H1 (cell line): ENCODE data around the gene NAE1. TPM values are rescaled to one million over a fixed set of nuclear protein-coding genes. Genes with fewer than 3 reads are reported as not detected.
"Not testable (repeated sequence)": the region's sequence is repeated elsewhere in the genome, so short reads cannot be mapped to it uniquely, and the experiment has no call there.

ENCODE experiments used
- CTCF ChIA-PET: fragments of 300-600 bp; sonication (Branson Sonifier 250); formaldehyde crosslinking; loops from one replicate; lab custom pipeline; 2021; ENCODE audit not compliant: partially characterized antibody; lab: Charles Lee
- POLR2A ChIA-PET: fragments of 300-600 bp; sonication (Branson Sonifier 250); formaldehyde crosslinking; loops from one replicate; lab custom pipeline; 2021; ENCODE audit warnings: inconsistent platforms; ENCODE audit not compliant: partially characterized antibody; lab: Charles Lee
- DNase-seq, 2 experiments: peaks; one replicate each; pipeline versions ENCODE4 v3.0.0 to v3.0.0-alpha.2; 2010 to 2022; ENCODE audit warnings: low spot score in 2 of 2, low read depth in 1 of 2, mixed read lengths in 1 of 2
- FAIRE-seq: peaks from 2 replicates; lab custom pipeline; 2011; peaks lifted over from hg19 to GRCh38; lab: Jason Lieb, UNC
- H2AFZ ChIP-seq: 2 replicates; pipeline ENCODE4 v1.8.1; 2012; ENCODE audit warnings: low read length, inconsistent platforms
- H2AK5ac ChIP-seq: 2 replicates; pipeline ENCODE4 v1.6.1; 2013; ENCODE audit warnings: low read depth, low read length
- H2BK120ac ChIP-seq: replicated peaks from 2 replicates; pipeline ENCODE3; 2013; ENCODE audit warnings: low read depth, low read length, inconsistent platforms
- H2BK12ac ChIP-seq: 2 replicates; pipeline ENCODE4 v1.6.1; 2013; ENCODE audit warnings: low read depth, low read length
- H2BK15ac ChIP-seq: 2 replicates; pipeline ENCODE4 v1.6.1; 2013; ENCODE audit warnings: low read length
- H2BK20ac ChIP-seq: 2 replicates; pipeline ENCODE4 v1.6.1; 2013; ENCODE audit warnings: low read length
- H2BK5ac ChIP-seq: 2 replicates; pipeline ENCODE4 v1.6.1; 2013; ENCODE audit warnings: low read depth, low read length
- H3K14ac ChIP-seq: 2 replicates; pipeline ENCODE4 v1.6.1; 2013; ENCODE audit warnings: inconsistent platforms; ENCODE audit not compliant: insufficient read length
- H3K18ac ChIP-seq: 2 replicates; pipeline ENCODE4 v1.6.1; 2013; ENCODE audit warnings: low read length; ENCODE audit errors: extremely low read depth
- H3K23ac ChIP-seq: 2 replicates; pipeline ENCODE4 v1.6.1; 2013; ENCODE audit warnings: inconsistent platforms; ENCODE audit not compliant: insufficient read length
- H3K23me2 ChIP-seq: 2 replicates; pipeline ENCODE4 v1.6.1; 2013; ENCODE audit warnings: low read depth, low read length
- H3K27ac ChIP-seq: 2 replicates; pipeline ENCODE4 v1.6.1; 2011; ENCODE audit warnings: low read depth, low read length, inconsistent platforms
- H3K27me3 ChIP-seq, 4 experiments: replicated peaks in 1 of 4; 1 replicate in 1 of 4; 2 replicates in 3 of 4; pipeline versions ENCODE4 v1.6.1 to v1.8.1; 2011 to 2013; ENCODE audit warnings: low read length in 3 of 4, mild to moderate bottlenecking in 3 of 4, inconsistent platforms in 2 of 4, mixed read lengths in 2 of 4, moderate library complexity in 1 of 4; ENCODE audit not compliant: control insufficient read depth in 3 of 4, insufficient read depth in 3 of 4; ENCODE audit errors: extremely low read depth in 1 of 4
- H3K36me3 ChIP-seq, 4 experiments: 2 replicates each; pipeline versions ENCODE4 v1.6.1 to v1.8.1; 2011 to 2013; ENCODE audit warnings: mild to moderate bottlenecking in 4 of 4, low read length in 3 of 4, moderate library complexity in 2 of 4, control low read depth in 1 of 4, inconsistent platforms in 1 of 4; ENCODE audit not compliant: insufficient read depth in 4 of 4, control insufficient read depth in 2 of 4
- H3K4ac ChIP-seq: replicated peaks from 2 replicates; pipeline ENCODE3; 2013; ENCODE audit warnings: low read length, low read depth, mixed read lengths, inconsistent platforms; ENCODE audit not compliant: insufficient read length
- H3K4me1 ChIP-seq, 4 experiments: replicated peaks in 1 of 4; 1 replicate in 1 of 4; 2 replicates in 3 of 4; pipeline versions ENCODE4 v1.6.1 to v1.8.1; 2011 to 2013; ENCODE audit warnings: low read length in 3 of 4, inconsistent platforms in 2 of 4, mixed read lengths in 1 of 4; ENCODE audit not compliant: insufficient read depth in 4 of 4, control insufficient read depth in 3 of 4
- H3K4me2 ChIP-seq, 2 experiments: 2 replicates each; pipeline versions ENCODE4 v1.6.1 to v1.8.1; 2011 to 2013; ENCODE audit warnings: low read depth in 2 of 2, low read length in 2 of 2, control low read depth in 1 of 2, inconsistent platforms in 1 of 2, mild to moderate bottlenecking in 1 of 2; ENCODE audit not compliant: insufficient read depth in 1 of 2
- H3K4me3 ChIP-seq, 4 experiments: fragments of 200-600, 300-600 bp in 1 of 4; sonication (generic), shearing (Covaris generic), sonication (Bioruptor Twin) in 1 of 4; 2 replicates each; pipeline versions ENCODE4 v1.5.1 to v1.8.1; 2011 to 2016; ENCODE audit warnings: low read length in 4 of 4, low read depth in 3 of 4, control low read depth in 2 of 4, inconsistent platforms in 2 of 4, mild to moderate bottlenecking in 2 of 4, mixed read lengths in 1 of 4, moderate library complexity in 1 of 4; ENCODE audit not compliant: insufficient read depth in 2 of 4; ENCODE audit errors: extremely low read depth in 1 of 4
- H3K56ac ChIP-seq: replicated peaks from 2 replicates; pipeline ENCODE3; 2013; ENCODE audit warnings: low read depth, mild to moderate bottlenecking, mixed read lengths, low read length, inconsistent platforms; ENCODE audit not compliant: insufficient read length
- H3K79me1 ChIP-seq: 2 replicates; pipeline ENCODE4 v1.6.1; 2013; ENCODE audit warnings: low read depth, low read length, control low read depth
- H3K79me2 ChIP-seq, 2 experiments: 2 replicates each; pipeline versions ENCODE4 v1.6.1 to v1.8.1; 2012 to 2013; ENCODE audit warnings: low read length in 2 of 2, mild to moderate bottlenecking in 2 of 2, inconsistent platforms in 1 of 2; ENCODE audit not compliant: insufficient read depth in 2 of 2, control insufficient read depth in 1 of 2
- H3K9ac ChIP-seq, 4 experiments: replicated peaks in 1 of 4; 1 replicate in 1 of 4; 2 replicates in 3 of 4; pipeline versions ENCODE4 v1.6.1 to v1.8.1; 2011 to 2013; ENCODE audit warnings: low read depth in 3 of 4, low read length in 3 of 4, control low read depth in 2 of 4, mild to moderate bottlenecking in 2 of 4, moderate library complexity in 2 of 4, inconsistent platforms in 1 of 4; ENCODE audit errors: extremely low read depth in 1 of 4
- H3K9me3 ChIP-seq, 2 experiments: 2 replicates each; pipeline versions ENCODE4 v1.6.1 to v1.8.1; 2012 to 2013; ENCODE audit warnings: mild to moderate bottlenecking in 2 of 2, moderate library complexity in 2 of 2, control low read depth in 1 of 2, inconsistent platforms in 1 of 2, low read depth in 1 of 2, low read length in 1 of 2, mixed read lengths in 1 of 2; ENCODE audit not compliant: insufficient read depth in 2 of 2
- H4K20me1 ChIP-seq, 2 experiments: replicated peaks in 1 of 2; 2 replicates each; pipeline versions ENCODE3 to v1.8.1; 2011 to 2013; ENCODE audit warnings: inconsistent platforms in 2 of 2, low read length in 2 of 2, mild to moderate bottlenecking in 1 of 2; ENCODE audit not compliant: insufficient read depth in 2 of 2, control insufficient read depth in 1 of 2
- H4K5ac ChIP-seq: 2 replicates; pipeline ENCODE4 v1.6.1; 2013; ENCODE audit warnings: low read length, low read depth, mixed read lengths, inconsistent platforms; ENCODE audit not compliant: insufficient read length
- H4K8ac ChIP-seq: 2 replicates; pipeline ENCODE4 v1.8.0; 2013; ENCODE audit warnings: mild to moderate bottlenecking, moderate library complexity, low read length, inconsistent platforms; ENCODE audit not compliant: insufficient read depth; ENCODE audit errors: extremely low read depth
- H4K91ac ChIP-seq: replicated peaks from 2 replicates; pipeline ENCODE3; 2013; ENCODE audit warnings: low read length, mixed read lengths, inconsistent platforms; ENCODE audit not compliant: insufficient read length
- WGBS, 2 experiments: shearing (Covaris generic) in 1 of 2; methylation state at CpG; one replicate each; pipeline versions ENCODE4 v1.1.6 to v1.1.7; 2013 to 2015; ENCODE audit warnings: low lambda C conversion rate in 2 of 2, mixed read lengths in 2 of 2, inconsistent platforms in 1 of 2, low coverage in 1 of 2, missing lambda C conversion rate in 1 of 2; ENCODE audit not compliant: insufficient replicate concordance in 2 of 2, insufficient coverage in 1 of 2, insufficient read length in 1 of 2; ENCODE audit errors: extremely low coverage in 1 of 2, missing lambda C conversion rate in 1 of 2; 5-methylcytosine and 5-hydroxymethylcytosine counted together
- polyA plus RNA-seq, 7 experiments: library from polyadenylated mRNA; depleted of rRNA in 3 of 7; stranded (reverse) in 5 of 7; unstranded in 2 of 7; fragments of >200 nt in 5 of 7; fragments of 200-250 nt in 2 of 7; gene quantifications; 1 replicate in 5 of 7; 2 replicates in 1 of 7; 4 replicates in 1 of 7; pipeline versions ENCODE4 v1.2.1 to v1.2.3, GENCODE V29; 2011 to 2013; ENCODE audit warnings: missing spikeins in 2 of 7, mixed read lengths in 2 of 7
- total RNA-seq: library from RNA; stranded (reverse); fragmentation: NEBNext Ultra II Directional; extraction: Animal tissue kit (Norgen Biotek cat#: 25700); gene quantifications from 2 replicates; pipeline ENCODE4 v1.2.1, GENCODE V29; 2021

NAE1 gene
- total and polyA plus RNA-seq, 2 of the 8 experiments (the other 6 are each of a cell fraction or from before 2014, with no cell fraction given) = 66.6 to 155 TPM

- not testable (repeated sequence) for H3K9me3 ChIP-seq
Measured at GRCh38 chr16:66871363-66871762, 40.6 kb upstream of the NAE1 start.

More at GRCh38 chr16:66871363-66871762, 40.6 kb upstream of the NAE1 start:
- not testable (repeated sequence) for FAIRE-seq, H2BK12ac ChIP-seq, H2AFZ ChIP-seq, H3K23me2 ChIP-seq, H3K4ac ChIP-seq, H3K4me3 ChIP-seq, H3K4me2 ChIP-seq, H4K20me1 ChIP-seq, H3K79me2 ChIP-seq, H3K23ac ChIP-seq, H3K56ac ChIP-seq, H3K14ac ChIP-seq, H3K27me3 ChIP-seq, H3K4me1 ChIP-seq, H4K5ac ChIP-seq, H3K9ac ChIP-seq, H2BK5ac ChIP-seq, H2BK20ac ChIP-seq, DNase-seq, H3K79me1 ChIP-seq, H2AK5ac ChIP-seq, H3K36me3 ChIP-seq, H2BK15ac ChIP-seq, H2BK120ac ChIP-seq, H3K27ac ChIP-seq, H4K91ac ChIP-seq, H3K18ac ChIP-seq, H4K8ac ChIP-seq
- 84% methylated on average over 2 of the region's 2 CpGs; no CpG with 5 or more reads in 1 of the 2 experiments for WGBS, 2 experiments
- ChIA-PET POLR2A (interaction anchor here (0.6 to 1.1 kb wide), 2 partner anchors 29 to 124 kb away, joined by 3 read pairs; no protein-coding TSS in a partner anchor), CTCF (interaction anchor here (0.6 to 2.1 kb wide), 8 partner anchors 9 to 144 kb away, joined by 3 to 10 read pairs (median 4); partner anchors contain the start of genes NAE1 and PDP2)
